OCI-LY7 (cell line): Measurements from ENCODE around the gene TRIM33. TPM values are rescaled to one million over a fixed set of nuclear protein-coding genes. Genes with fewer than 3 reads are reported as not detected.

Experiments
- BruUV-seq: library from RNA; stranded (reverse); fragments of 400-500 nt; replicated peaks from 2 replicates; lab custom pipeline; 2021; lab: Mats Ljungman, UMichigan
- CTCF ChIA-PET: fragments of 300-600 bp; sonication (Branson Sonifier 250); formaldehyde crosslinking; loops from one replicate; lab custom pipeline; 2022; ENCODE audit warnings: antibody characterized with exemption; ENCODE audit not compliant: unreplicated experiment; lab: Charles Lee
- POLR2A ChIA-PET: fragments of 300-600 bp; sonication (Branson Sonifier 250); formaldehyde crosslinking; loops from one replicate; lab custom pipeline; 2022; ENCODE audit warnings: antibody characterized with exemption; lab: Charles Lee
- DNase-seq: peaks from one replicate; pipeline ENCODE4 v3.0.0-alpha.2; 2015; ENCODE audit warnings: low spot score
- H2AFZ ChIP-seq: fragments of 200-600 bp; sonication (generic), shearing (Covaris generic); 2 replicates; pipeline ENCODE4 v1.6.1; 2014; ENCODE audit warnings: mild to moderate bottlenecking, antibody characterized with exemption, low read length, moderate library complexity
- H3K27ac ChIP-seq: fragments of 200-600 bp; sonication (generic); 2 replicates; pipeline ENCODE4 v1.5.1; 2014; ENCODE audit warnings: mixed run types, low read depth, mild to moderate bottlenecking, moderate library complexity, low read length, inconsistent platforms; ENCODE audit not compliant: poor library complexity, severe bottlenecking
- H3K36me3 ChIP-seq: fragments of 200-600 bp; sonication (generic); 2 replicates; pipeline ENCODE4 v1.6.1; 2014; ENCODE audit warnings: mild to moderate bottlenecking, antibody characterized with exemption, low read length, moderate library complexity, mixed read lengths; ENCODE audit not compliant: insufficient read depth
- H3K4me1 ChIP-seq: fragments of 200-600 bp; sonication (generic); 2 replicates; pipeline ENCODE4 v1.5.1; 2014; ENCODE audit warnings: mild to moderate bottlenecking, low read length; ENCODE audit not compliant: insufficient read depth, poor library complexity, severe bottlenecking
- H3K4me2 ChIP-seq: fragments of 200-600 bp; sonication (generic); 2 replicates; pipeline ENCODE4 v1.6.1; 2014; ENCODE audit warnings: mild to moderate bottlenecking, low read length
- H3K4me3 ChIP-seq: fragments of 200-600 bp; sonication (generic); 2 replicates; pipeline ENCODE4 v1.5.1; 2014; ENCODE audit warnings: mild to moderate bottlenecking, low read depth, low read length; ENCODE audit not compliant: poor library complexity, severe bottlenecking
- H3K79me2 ChIP-seq: fragments of 200-600 bp; sonication (generic); 2 replicates; pipeline ENCODE4 v1.6.1; 2016; ENCODE audit warnings: low read depth, mild to moderate bottlenecking, low read length, moderate library complexity, mixed read lengths; ENCODE audit not compliant: insufficient read depth
- H3K9me2 ChIP-seq: fragments of 200-600 bp; sonication (generic); 2 replicates; pipeline ENCODE4 v1.6.1; 2016; ENCODE audit warnings: mild to moderate bottlenecking, low read length, mixed read lengths; ENCODE audit not compliant: insufficient read depth
- H3K9me3 ChIP-seq: fragments of 200-600 bp; sonication (generic); 2 replicates; pipeline ENCODE4 v1.6.1; 2014; ENCODE audit warnings: mild to moderate bottlenecking, mixed run types, low read length, mixed read lengths
- H4K20me1 ChIP-seq: fragments of 200-600 bp; sonication (generic); 2 replicates; pipeline ENCODE4 v1.6.1; 2014; ENCODE audit warnings: mild to moderate bottlenecking, antibody characterized with exemption, low read length, moderate library complexity, mixed read lengths; ENCODE audit not compliant: insufficient read depth
- EZH2phosphoT487 ChIP-seq: fragments of 200-600 bp; sonication (generic); IDR thresholded peaks from 2 replicates; pipeline ENCODE4 v1.6.1; 2018; ENCODE audit warnings: low read depth, borderline replicate concordance, mild to moderate bottlenecking, mixed run types, antibody characterized with exemption, low read length, moderate library complexity, mixed read lengths
- intact Hi-C: fragments of 100-400 bp; cut with micrococcal nuclease; formaldehyde crosslinking; loops from one replicate; pipeline ENCODE4 v1.10.0; 2022; ENCODE audit not compliant: unreplicated experiment
- total RNA-seq, 2 experiments: library from RNA; depleted of rRNA in 1 of 2; stranded (reverse); fragments of >200 nt in 1 of 2; shearing (Covaris generic) in 1 of 2; gene quantifications; 2 replicates each; pipeline ENCODE4 v1.2.3, GENCODE V29; 2014 to 2022
- TF ChIP-seq, protein P1 (sequence below): fragments of 200-600 bp; sonication (generic); conservative IDR thresholded peaks from 2 replicates; pipeline ENCODE4 v1.5.1; 2014; ENCODE audit warnings: mild to moderate bottlenecking, antibody characterized with exemption, low read length, moderate library complexity, mixed read lengths

Gene TRIM33
- total RNA-seq, 2 experiments from 2014 or later: 43.0 to 44.7 TPM

DNA sequence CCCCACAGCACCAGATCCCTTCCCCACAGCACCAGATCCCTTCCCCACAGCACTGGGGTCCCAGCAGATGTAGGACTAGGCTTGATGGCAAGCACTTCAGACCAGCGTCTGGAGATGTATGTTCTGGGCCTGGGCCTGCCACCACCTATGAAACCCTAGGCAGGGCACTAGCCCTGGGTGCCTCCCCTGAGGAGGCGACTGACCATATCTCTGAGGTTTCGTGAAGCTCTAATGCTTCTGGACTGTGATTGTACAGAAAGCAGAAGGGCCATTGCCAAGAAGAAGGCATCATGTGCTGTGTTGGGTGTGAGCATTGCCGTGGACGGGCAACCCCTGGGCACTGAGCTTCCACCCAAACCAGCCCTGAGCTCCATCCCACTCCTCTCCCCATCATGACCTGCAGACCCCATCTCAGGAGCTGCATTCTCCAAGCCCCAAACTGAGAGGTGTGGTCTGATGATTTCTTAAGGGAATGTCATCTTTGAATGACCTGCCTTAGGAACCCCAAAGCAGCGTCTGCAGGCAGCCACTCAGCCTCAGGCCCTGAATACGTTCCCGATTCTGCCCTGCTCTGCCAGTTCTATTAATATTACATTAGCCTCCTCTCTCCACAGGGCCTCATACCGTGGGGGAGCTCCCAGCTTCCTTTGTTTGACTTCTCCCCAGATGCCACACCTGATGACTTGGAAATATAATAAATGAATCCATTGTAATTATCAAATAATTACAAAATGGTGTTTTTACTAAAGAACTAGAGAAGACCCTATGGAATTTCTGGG lies 163.4 kb downstream of the TRIM33 start:
- DNase-seq: no peak
- ChIA-PET POLR2A (interaction anchor here (1.1 to 1.3 kb wide), 3 partner anchors 212 to 281 kb away, joined by 3 to 5 read pairs (median 3); no protein-coding TSS in a partner anchor), CTCF (interaction anchor here (0.9 to 1.4 kb wide), 4 partner anchors 9 to 368 kb away, joined by 3 to 5 read pairs (median 3); no protein-coding TSS in a partner anchor)
- Histone ChIP-seq H2AFZ (no peak overlapping the region), H3K9me2 (no peaks in the 10 kb centered on the region), H3K4me1 (peaks cover 5% of the 10 kb centered on the region), H3K27ac (no peak overlapping the region), H3K9me3 (no peaks in the 10 kb centered on the region), H4K20me1 (no peaks in the 10 kb centered on the region), H3K36me3 (no peaks in the 10 kb centered on the region), H3K4me2 (no peak overlapping the region), H3K79me2 (no peaks in the 10 kb centered on the region), H3K4me3 (no peak overlapping the region)
- intact Hi-C loops: loop anchor here (2.0 kb wide), 2 partner anchors 211 to 323 kb away; partner anchors contain the start of gene DENND2C
- TF ChIP-seq EZH2phosphoT487: no peak
- TF ChIP-seq, protein P1, sequence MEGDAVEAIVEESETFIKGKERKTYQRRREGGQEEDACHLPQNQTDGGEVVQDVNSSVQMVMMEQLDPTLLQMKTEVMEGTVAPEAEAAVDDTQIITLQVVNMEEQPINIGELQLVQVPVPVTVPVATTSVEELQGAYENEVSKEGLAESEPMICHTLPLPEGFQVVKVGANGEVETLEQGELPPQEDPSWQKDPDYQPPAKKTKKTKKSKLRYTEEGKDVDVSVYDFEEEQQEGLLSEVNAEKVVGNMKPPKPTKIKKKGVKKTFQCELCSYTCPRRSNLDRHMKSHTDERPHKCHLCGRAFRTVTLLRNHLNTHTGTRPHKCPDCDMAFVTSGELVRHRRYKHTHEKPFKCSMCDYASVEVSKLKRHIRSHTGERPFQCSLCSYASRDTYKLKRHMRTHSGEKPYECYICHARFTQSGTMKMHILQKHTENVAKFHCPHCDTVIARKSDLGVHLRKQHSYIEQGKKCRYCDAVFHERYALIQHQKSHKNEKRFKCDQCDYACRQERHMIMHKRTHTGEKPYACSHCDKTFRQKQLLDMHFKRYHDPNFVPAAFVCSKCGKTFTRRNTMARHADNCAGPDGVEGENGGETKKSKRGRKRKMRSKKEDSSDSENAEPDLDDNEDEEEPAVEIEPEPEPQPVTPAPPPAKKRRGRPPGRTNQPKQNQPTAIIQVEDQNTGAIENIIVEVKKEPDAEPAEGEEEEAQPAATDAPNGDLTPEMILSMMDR: no peak
- BruUV-seq: no TSS peak

DNA sequence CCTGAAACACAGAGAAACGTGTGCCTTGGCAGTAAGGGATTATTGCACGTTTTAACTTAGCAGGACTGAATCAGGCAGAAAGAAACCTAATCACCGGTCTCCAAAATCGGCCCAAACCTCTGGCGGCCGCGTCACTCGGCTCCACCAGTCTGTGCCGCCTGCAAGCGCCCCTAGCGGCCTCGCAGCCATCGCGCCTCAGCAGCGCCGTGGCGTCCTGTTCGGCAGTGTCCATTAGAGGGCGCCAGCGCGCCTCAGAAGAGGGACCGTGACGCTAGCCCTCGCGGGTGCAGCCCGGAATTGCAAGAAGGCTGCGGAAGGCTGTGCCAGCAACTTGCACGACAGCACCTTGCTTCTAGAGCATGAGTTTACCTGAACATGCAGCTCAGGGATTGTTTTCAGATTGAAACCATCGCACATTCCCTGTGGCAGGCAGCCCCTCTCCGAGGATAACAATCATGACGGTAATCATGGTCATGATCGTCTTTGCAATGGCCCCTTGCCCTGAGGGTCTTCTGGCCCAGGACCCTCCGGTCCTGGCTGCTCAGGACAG lies 164.4 kb downstream of the TRIM33 start:
- Histone ChIP-seq H3K4me3 (peak overlapping the region; percentile 46), H4K20me1 (no peaks in the 10 kb centered on the region), H3K9me2 (no peaks in the 10 kb centered on the region), H3K4me2 (peak overlapping the region; percentile 67), H3K79me2 (no peaks in the 10 kb centered on the region), H3K4me1 (peaks cover 5% of the 10 kb centered on the region), H3K9me3 (no peaks in the 10 kb centered on the region), H2AFZ (peak overlapping the region; percentile 80), H3K36me3 (no peaks in the 10 kb centered on the region), H3K27ac (no peak overlapping the region)
- DNase-seq: peak; percentile 93
- BruUV-seq: no TSS peak
- ChIA-PET POLR2A (interaction anchor here (0.7 to 1.3 kb wide), 3 partner anchors 213 to 369 kb away, joined by 3 to 5 read pairs (median 4); no protein-coding TSS in a partner anchor), CTCF (interaction anchor here (0.6 to 1.4 kb wide), 4 partner anchors 121 to 369 kb away, joined by 3 to 6 read pairs (median 4); partner anchors contain the start of gene TRIM33)
- intact Hi-C loops: loop anchor here (2.0 kb wide), 2 partner anchors 212 to 324 kb away; partner anchors contain the start of gene DENND2C
- TF ChIP-seq EZH2phosphoT487: no peak
- TF ChIP-seq, protein P1: peak; percentile 100
